ENCODE data around the gene TBX21. TPM values are rescaled to one million over a fixed set of nuclear protein-coding genes. Genes with fewer than 3 reads are reported as not detected.

Gene TBX21
- total RNA-seq, 1 experiment from 2014 or later = not detected

- CTCF ChIA-PET = interaction anchor here (0.6 kb wide), 2 partner anchors 37 to 38 kb away, joined by 4 to 7 read pairs; no protein-coding TSS in a partner anchor
- Histone ChIP-seq H4K20me1 (ENCODE audit: low read length) (no peaks in the 10 kb centered on the region), H3K36me3 (ENCODE audit: low read depth, low read length) (no peaks in the 10 kb centered on the region), H3K4me1 (ENCODE audit: insufficient read depth, low read length) (no peaks in the 10 kb centered on the region), H3K9me2 (replicated peaks; ENCODE audit: low read length) (no peaks in the 10 kb centered on the region), H3F3A (ENCODE audit: low read length, unreplicated experiment) (no peaks in the 10 kb centered on the region), H3K4me3 (ENCODE audit: low read length) (no peak overlapping the region), H3K27ac (ENCODE audit: low read length) (no peak overlapping the region), H2AFZ (ENCODE audit: low read length) (no peak overlapping the region), H3K79me2 (ENCODE audit: low read length) (no peaks in the 10 kb centered on the region), H3K9me3 (ENCODE audit: low read length) (no peaks in the 10 kb centered on the region), H3K4me2 (ENCODE audit: low read length) (no peak overlapping the region), H3K9ac (ENCODE audit: low read length) (no peak overlapping the region), H3K27me3 (ENCODE audit: low read length) (no peaks in the 10 kb centered on the region)
- ATAC-seq (no peak), DNase-seq (no peak)
- TF ChIP-seq EZH2 (IDR thresholded peaks at IDR 0.05; ENCODE audit: low read length, unreplicated experiment) = no peak
- TF ChIP-seq EZH2phosphoT487 (IDR thresholded peaks at IDR 0.05; ENCODE audit: borderline replicate concordance, low read length) = no peak
- TF ChIP-seq CTCF (conservative IDR thresholded peaks at IDR 0.05; ENCODE audit: low read depth, low read length) = no peak
- BruUV-seq (replicated peaks) = no TSS peak
- POLR2A ChIA-PET (ENCODE audit: unreplicated experiment) = no interaction called here
- intact Hi-C loops (cut with micrococcal nuclease) = no loop called here
Observed at GRCh38 chr17:47732399-47733046, 513 bp upstream of the TBX21 start.

- Histone ChIP-seq H3K4me1 (ENCODE audit: insufficient read depth, low read length) (no peaks in the 10 kb centered on the region), H3K27me3 (ENCODE audit: low read length) (no peaks in the 10 kb centered on the region), H3K4me3 (ENCODE audit: low read length) (no peak overlapping the region), H3K9me3 (ENCODE audit: low read length) (no peaks in the 10 kb centered on the region), H3K79me2 (ENCODE audit: low read length) (no peaks in the 10 kb centered on the region), H3K4me2 (ENCODE audit: low read length) (no peak overlapping the region), H3K27ac (ENCODE audit: low read length) (no peak overlapping the region), H3K9me2 (replicated peaks; ENCODE audit: low read length) (no peaks in the 10 kb centered on the region), H4K20me1 (ENCODE audit: low read length) (no peaks in the 10 kb centered on the region), H3K36me3 (ENCODE audit: low read depth, low read length) (no peaks in the 10 kb centered on the region), H3F3A (ENCODE audit: low read length, unreplicated experiment) (no peaks in the 10 kb centered on the region), H3K9ac (ENCODE audit: low read length) (no peak overlapping the region), H2AFZ (ENCODE audit: low read length) (no peak overlapping the region)
- ChIA-PET POLR2A (ENCODE audit: unreplicated experiment) (no interaction called here), CTCF (no interaction called here)
- intact Hi-C loops (cut with micrococcal nuclease) = no loop called here
- ATAC-seq (no peak), DNase-seq (no peak)
- no TSS peak for BruUV-seq (replicated peaks)
- TF ChIP-seq EZH2phosphoT487 (IDR thresholded peaks at IDR 0.05; ENCODE audit: borderline replicate concordance, low read length) (no peak), EZH2 (IDR thresholded peaks at IDR 0.05; ENCODE audit: low read length, unreplicated experiment) (no peak), CTCF (conservative IDR thresholded peaks at IDR 0.05; ENCODE audit: low read depth, low read length) (no peak)
Observed at GRCh38 chr17:47733674-47734410, 806 bp downstream of the TBX21 start.

GRCh38 chr17:47735139-47735464, 2.1 kb downstream of the TBX21 start:
- Histone ChIP-seq H2AFZ (ENCODE audit: low read length) (no peak overlapping the region), H3K9ac (ENCODE audit: low read length) (no peak overlapping the region), H3K27ac (ENCODE audit: low read length) (no peak overlapping the region), H4K20me1 (ENCODE audit: low read length) (no peaks in the 10 kb centered on the region), H3K79me2 (ENCODE audit: low read length) (no peaks in the 10 kb centered on the region), H3K9me2 (replicated peaks; ENCODE audit: low read length) (no peaks in the 10 kb centered on the region), H3F3A (ENCODE audit: low read length, unreplicated experiment) (no peaks in the 10 kb centered on the region), H3K4me2 (ENCODE audit: low read length) (no peak overlapping the region), H3K36me3 (ENCODE audit: low read depth, low read length) (no peaks in the 10 kb centered on the region), H3K4me3 (ENCODE audit: low read length) (no peak overlapping the region), H3K9me3 (ENCODE audit: low read length) (no peaks in the 10 kb centered on the region), H3K4me1 (ENCODE audit: insufficient read depth, low read length) (no peaks in the 10 kb centered on the region), H3K27me3 (ENCODE audit: low read length) (no peaks in the 10 kb centered on the region)
- BruUV-seq (replicated peaks) = no TSS peak
- ChIA-PET CTCF (no interaction called here), POLR2A (ENCODE audit: unreplicated experiment) (no interaction called here)
- no peak for ATAC-seq
- intact Hi-C loops (cut with micrococcal nuclease) = no loop called here
- no peak for TF ChIP-seq CTCF (conservative IDR thresholded peaks at IDR 0.05; ENCODE audit: low read depth, low read length)
- no peak for TF ChIP-seq EZH2phosphoT487 (IDR thresholded peaks at IDR 0.05; ENCODE audit: borderline replicate concordance, low read length)
- TF ChIP-seq EZH2 (IDR thresholded peaks at IDR 0.05; ENCODE audit: low read length, unreplicated experiment) = no peak
- DNase-seq = no peak
